Glutamatergic neuron (in vitro differentiated cells): Measurements from ENCODE around the gene CD207. TPM values are rescaled to one million over a fixed set of nuclear protein-coding genes. Genes with fewer than 3 reads are reported as not detected.

ENCODE experiments used
- DNase-seq: peaks from one replicate; pipeline ENCODE4 v3.0.0; 2022
- H3K27ac Mint-ChIP-seq: one replicate; pipeline ENCODE4 v1.8.0; 2020; ENCODE audit warnings: mild to moderate bottlenecking, mixed read lengths, inconsistent platforms; ENCODE audit not compliant: unreplicated experiment
- H3K27me3 Mint-ChIP-seq: one replicate; pipeline ENCODE4 v1.8.0; 2020; ENCODE audit warnings: mild to moderate bottlenecking, moderate library complexity, mixed read lengths, inconsistent platforms; ENCODE audit not compliant: unreplicated experiment
- H3K36me3 Mint-ChIP-seq: one replicate; pipeline ENCODE4 v1.8.0; 2020; ENCODE audit warnings: mild to moderate bottlenecking, mixed read lengths, inconsistent platforms; ENCODE audit not compliant: unreplicated experiment
- H3K4me1 Mint-ChIP-seq: one replicate; pipeline ENCODE4 v1.8.0; 2020; ENCODE audit warnings: mild to moderate bottlenecking, low read depth, mixed read lengths, inconsistent platforms; ENCODE audit not compliant: unreplicated experiment
- H3K4me3 Mint-ChIP-seq: one replicate; pipeline ENCODE4 v1.8.0; 2020; ENCODE audit warnings: mild to moderate bottlenecking, mixed read lengths, inconsistent platforms; ENCODE audit not compliant: unreplicated experiment
- H3K9me3 Mint-ChIP-seq: one replicate; pipeline ENCODE4 v1.8.0; 2020; ENCODE audit warnings: mild to moderate bottlenecking, moderate library complexity, mixed read lengths, inconsistent platforms; ENCODE audit not compliant: unreplicated experiment
- total RNA-seq: library from RNA; stranded (reverse); fragmentation: NEBNext Ultra II Directional; extraction: Animal tissue kit (Norgen Biotek cat#: 25700); gene quantifications from one replicate; pipeline ENCODE4 v1.2.1, GENCODE V29; 2021; ENCODE audit not compliant: unreplicated experiment
- TF ChIP-seq, protein P1 (sequence below): fragments of 200-600 bp; sonication (generic); IDR thresholded peaks from one replicate; pipeline ENCODE4 v1.5.0; 2021; ENCODE audit not compliant: partially characterized antibody, unreplicated experiment

Gene CD207
- total RNA-seq, 1 donor from 2014 or later: 0.51 TPM

- Mint-ChIP-seq H3K4me3 (no peak overlapping the region), H3K27me3 (peaks cover 6% of the 10 kb centered on the region), H3K4me1 (peaks cover 4% of the 10 kb centered on the region), H3K36me3 (peaks cover 9% of the 10 kb centered on the region), H3K27ac (no peak overlapping the region), H3K9me3 (no peaks in the 10 kb centered on the region)
- TF ChIP-seq, protein P1, sequence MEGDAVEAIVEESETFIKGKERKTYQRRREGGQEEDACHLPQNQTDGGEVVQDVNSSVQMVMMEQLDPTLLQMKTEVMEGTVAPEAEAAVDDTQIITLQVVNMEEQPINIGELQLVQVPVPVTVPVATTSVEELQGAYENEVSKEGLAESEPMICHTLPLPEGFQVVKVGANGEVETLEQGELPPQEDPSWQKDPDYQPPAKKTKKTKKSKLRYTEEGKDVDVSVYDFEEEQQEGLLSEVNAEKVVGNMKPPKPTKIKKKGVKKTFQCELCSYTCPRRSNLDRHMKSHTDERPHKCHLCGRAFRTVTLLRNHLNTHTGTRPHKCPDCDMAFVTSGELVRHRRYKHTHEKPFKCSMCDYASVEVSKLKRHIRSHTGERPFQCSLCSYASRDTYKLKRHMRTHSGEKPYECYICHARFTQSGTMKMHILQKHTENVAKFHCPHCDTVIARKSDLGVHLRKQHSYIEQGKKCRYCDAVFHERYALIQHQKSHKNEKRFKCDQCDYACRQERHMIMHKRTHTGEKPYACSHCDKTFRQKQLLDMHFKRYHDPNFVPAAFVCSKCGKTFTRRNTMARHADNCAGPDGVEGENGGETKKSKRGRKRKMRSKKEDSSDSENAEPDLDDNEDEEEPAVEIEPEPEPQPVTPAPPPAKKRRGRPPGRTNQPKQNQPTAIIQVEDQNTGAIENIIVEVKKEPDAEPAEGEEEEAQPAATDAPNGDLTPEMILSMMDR: no peak
- DNase-seq: no peak
Measured at GRCh38 chr2:70829916-70830315, 5.7 kb downstream of the CD207 start.

DNA sequence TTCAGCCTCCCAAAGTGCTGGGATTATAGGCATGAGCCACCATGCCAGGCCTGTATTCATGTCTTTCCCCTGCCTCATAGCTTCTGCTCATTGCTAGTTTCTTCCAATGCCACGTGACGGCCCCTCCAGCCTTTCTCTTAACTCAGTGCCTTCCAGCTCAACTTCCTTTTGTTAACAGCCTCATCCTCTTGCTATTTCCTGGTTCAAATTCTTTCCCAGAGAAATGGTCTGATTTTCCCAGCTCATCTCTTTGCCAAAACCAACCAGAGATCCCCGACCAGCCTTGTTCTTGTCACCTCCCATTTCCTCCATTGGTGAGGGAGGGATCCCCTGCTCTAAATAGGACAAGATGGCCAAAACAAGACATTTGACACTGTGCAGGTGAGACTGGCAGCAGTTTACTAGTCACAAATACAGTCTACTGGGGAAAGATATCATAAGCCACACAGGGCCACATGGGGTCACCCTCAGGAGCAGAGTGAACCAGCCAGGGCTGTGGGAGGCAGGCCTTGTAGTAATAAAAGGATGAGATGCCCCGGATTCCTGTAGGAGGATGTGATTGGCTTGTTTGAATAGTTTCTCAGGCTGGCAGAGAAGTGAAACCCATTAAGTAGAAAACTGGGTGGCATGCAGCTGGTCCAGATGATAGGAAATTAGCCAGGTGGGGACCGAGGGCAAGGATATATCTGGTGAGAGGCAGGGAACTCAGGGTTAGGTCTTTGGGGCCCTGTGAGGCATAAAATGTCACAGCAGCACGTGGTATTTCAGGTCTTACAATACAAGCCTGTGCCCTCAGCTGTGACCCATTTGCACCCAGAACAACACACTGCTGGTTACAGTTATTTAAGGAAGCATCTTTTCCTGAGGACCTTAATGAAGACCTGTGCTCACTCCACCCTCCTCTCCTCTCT is 6.4 kb downstream of the CD207 start:
- TF ChIP-seq, protein P1: no peak
- H3K4me3 Mint-ChIP-seq: no peak overlapping the region
- peaks cover 6% of the 10 kb centered on the region for H3K27me3 Mint-ChIP-seq
- H3K9me3 Mint-ChIP-seq: no peaks in the 10 kb centered on the region
- H3K4me1 Mint-ChIP-seq: peaks cover 4% of the 10 kb centered on the region
- no peak for DNase-seq
- H3K36me3 Mint-ChIP-seq: peaks cover 4% of the 10 kb centered on the region
- H3K27ac Mint-ChIP-seq: no peak overlapping the region

DNA sequence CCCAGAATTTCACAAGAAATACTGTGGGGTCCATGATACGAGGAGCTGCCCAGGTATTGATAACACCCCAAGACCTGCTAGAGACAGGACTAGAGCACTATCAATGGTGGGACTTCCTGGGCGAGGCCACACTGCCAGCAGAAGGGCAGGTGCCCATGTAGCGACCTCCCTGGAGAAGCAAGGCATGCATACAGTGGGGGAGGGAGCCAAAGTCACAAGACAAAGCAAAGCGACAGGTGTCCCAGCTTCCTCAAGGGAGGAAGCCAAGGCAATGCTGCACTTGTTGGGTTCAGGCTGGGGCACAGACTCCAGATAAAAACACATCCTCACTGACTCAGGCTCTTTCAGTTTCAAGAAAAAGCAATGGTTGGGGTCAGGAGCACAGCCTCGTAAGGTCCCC is 7.5 kb downstream of the CD207 start:
- DNase-seq: no peak
- H3K27me3 Mint-ChIP-seq: peaks cover 6% of the 10 kb centered on the region

GRCh38 chr2:70827388-70827787 is 8.2 kb downstream of the CD207 start:
- Mint-ChIP-seq H3K36me3 (peaks cover 12% of the 10 kb centered on the region), H3K27ac (no peak overlapping the region), H3K4me1 (peaks cover 4% of the 10 kb centered on the region), H3K27me3 (peaks cover 11% of the 10 kb centered on the region), H3K4me3 (no peak overlapping the region), H3K9me3 (peaks cover 1% of the 10 kb centered on the region)
- no peak for DNase-seq
- TF ChIP-seq, protein P1: no peak

More for the DNA sequence above, 7.5 kb downstream of the CD207 start:
- Mint-ChIP-seq H3K36me3 (peaks cover 4% of the 10 kb centered on the region), H3K9me3 (no peaks in the 10 kb centered on the region), H3K27ac (no peak overlapping the region), H3K4me1 (peaks cover 4% of the 10 kb centered on the region), H3K4me3 (no peak overlapping the region)
- TF ChIP-seq, protein P1: no peak
